DOHH2 (cell line): ENCODE data around the gene ZFPM1.
"Not testable (repeated sequence)": the region's sequence is repeated elsewhere in the genome, so short reads cannot be mapped to it uniquely, and the experiment has no call there.

Experiments
- H3F3A ChIP-seq: fragments of 200-600 bp; sonication (generic), shearing (Covaris generic); 2 replicates; pipeline ENCODE4 v1.6.0; 2016; ENCODE audit warnings: antibody characterized with exemption, mild to moderate bottlenecking; ENCODE audit not compliant: control insufficient read depth, insufficient read depth
- H3K27ac ChIP-seq: fragments of 200-600 bp; sonication (generic); 2 replicates; pipeline ENCODE4 v1.5.1; 2014; ENCODE audit warnings: low read depth, mild to moderate bottlenecking, low read length, moderate library complexity
- H3K27me3 ChIP-seq: fragments of 200-600 bp; sonication (generic); 2 replicates; pipeline ENCODE4 v1.6.1; 2014; ENCODE audit warnings: mild to moderate bottlenecking, low read length, mixed read lengths; ENCODE audit not compliant: control insufficient read depth
- H3K36me3 ChIP-seq: fragments of 200-600 bp; sonication (generic); 2 replicates; pipeline ENCODE4 v1.6.1; 2014; ENCODE audit warnings: mild to moderate bottlenecking, low read length, moderate library complexity, mixed read lengths; ENCODE audit not compliant: control insufficient read depth
- H3K4me1 ChIP-seq: fragments of 200-600 bp; sonication (generic); 2 replicates; pipeline ENCODE4 v1.6.1; 2014; ENCODE audit warnings: mild to moderate bottlenecking, low read length, mixed read lengths; ENCODE audit not compliant: control insufficient read depth
- H3K4me2 ChIP-seq: fragments of 200-600 bp; sonication (generic); 2 replicates; pipeline ENCODE4 v1.6.0; 2014; ENCODE audit warnings: mild to moderate bottlenecking, low read length, moderate library complexity
- H3K4me3 ChIP-seq: fragments of 200-600 bp; sonication (generic); 2 replicates; pipeline ENCODE4 v1.5.1; 2014; ENCODE audit warnings: mild to moderate bottlenecking, low read length, mixed read lengths
- H3K79me2 ChIP-seq: fragments of 200-600 bp; sonication (generic); 2 replicates; pipeline ENCODE4 v1.6.1; 2014; ENCODE audit warnings: mild to moderate bottlenecking, low read length, mixed read lengths; ENCODE audit not compliant: control insufficient read depth
- H3K9me2 ChIP-seq: fragments of 200-600 bp; sonication (generic); replicated peaks from 2 replicates; pipeline ENCODE4 v1.6.1; 2014; ENCODE audit warnings: mild to moderate bottlenecking, low read length, mixed read lengths; ENCODE audit not compliant: control insufficient read depth
- H3K9me3 ChIP-seq: fragments of 200-600 bp; sonication (generic); 2 replicates; pipeline ENCODE4 v1.6.1; 2014; ENCODE audit warnings: antibody characterized with exemption, low read length, mixed read lengths; ENCODE audit not compliant: control insufficient read depth, insufficient read depth
- H4K20me1 ChIP-seq: fragments of 200-600 bp; sonication (generic); 2 replicates; pipeline ENCODE4 v1.6.0; 2014; ENCODE audit warnings: low read depth, mild to moderate bottlenecking, antibody characterized with exemption, low read length, moderate library complexity; ENCODE audit not compliant: control insufficient read depth, insufficient read depth
- CTCF ChIP-seq: fragments of 200-600 bp; sonication (generic); IDR thresholded peaks from one replicate; pipeline ENCODE4 v1.5.1; 2014; ENCODE audit warnings: antibody characterized with exemption, mild to moderate bottlenecking, low read depth, low read length; ENCODE audit not compliant: poor library complexity, severe bottlenecking
- EZH2phosphoT487 ChIP-seq: fragments of 200-600 bp; sonication (generic); IDR thresholded peaks from 2 replicates; pipeline ENCODE4 v1.6.1; 2017; ENCODE audit warnings: borderline replicate concordance, mild to moderate bottlenecking, antibody characterized with exemption, low read length, moderate library complexity, mixed read lengths

ZFPM1 gene

GRCh38 chr16:88469615-88470395 is 16.7 kb downstream of the ZFPM1 start:
- no peak for TF ChIP-seq CTCF
- TF ChIP-seq EZH2phosphoT487, result no peak
- H3K27ac ChIP-seq, result no peak overlapping the region
- no peaks in the 10 kb centered on the region for H4K20me1 ChIP-seq
- H3K36me3 ChIP-seq, result no peaks in the 10 kb centered on the region
- no peaks in the 10 kb centered on the region for H3K9me2 ChIP-seq
- H3K79me2 ChIP-seq, result no peaks in the 10 kb centered on the region
- no peak overlapping the region for H3K4me2 ChIP-seq
- H3K4me1 ChIP-seq, result no peaks in the 10 kb centered on the region; the same call in 1 of the 2 replicates
- no peak overlapping the region for H3K4me3 ChIP-seq
- H3K27me3 ChIP-seq, result no peaks in the 10 kb centered on the region
- H3F3A ChIP-seq, result no peaks in the 10 kb centered on the region
- no peaks in the 10 kb centered on the region for H3K9me3 ChIP-seq

DNA sequence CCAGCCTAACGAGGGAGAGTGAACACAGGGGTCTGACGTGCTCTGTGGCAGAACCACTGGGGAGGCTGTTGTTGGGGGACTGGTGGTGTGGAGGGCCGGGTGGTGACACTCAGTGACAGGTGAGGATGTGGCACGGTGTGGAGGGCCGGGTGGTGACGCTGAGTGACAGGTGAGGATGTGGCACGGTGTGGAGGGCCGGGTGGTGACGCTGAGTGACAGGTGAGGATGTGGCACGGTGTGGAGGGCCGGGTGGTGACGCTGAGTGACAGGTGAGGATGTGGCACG is 17.3 kb downstream of the ZFPM1 start:
- not testable (repeated sequence) for H3K27ac ChIP-seq, H3K4me3 ChIP-seq, H3K9me2 ChIP-seq, H3K27me3 ChIP-seq, H3F3A ChIP-seq, H3K9me3 ChIP-seq, H4K20me1 ChIP-seq, H3K79me2 ChIP-seq, H3K36me3 ChIP-seq, H3K4me2 ChIP-seq, H3K4me1 ChIP-seq

DNA sequence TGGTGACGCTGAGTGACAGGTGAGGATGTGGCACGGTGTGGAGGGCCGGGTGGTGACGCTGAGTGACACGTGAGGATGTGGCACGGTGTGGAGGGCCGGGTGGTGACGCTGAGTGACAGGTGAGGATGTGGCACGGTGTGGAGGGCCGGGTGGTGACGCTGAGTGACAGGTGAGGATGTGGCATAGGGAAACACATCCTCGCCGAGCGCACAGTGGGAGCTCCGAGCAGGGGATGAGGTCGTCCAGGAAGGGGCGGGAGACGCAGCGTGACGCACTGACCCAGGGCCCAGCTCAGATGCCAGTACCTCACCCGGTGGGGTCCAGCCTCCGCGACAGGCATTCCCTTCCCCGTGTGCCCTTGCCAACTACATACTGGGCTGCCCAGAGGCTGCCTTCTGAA is 17.6 kb downstream of the ZFPM1 start:
- H3K9me3 ChIP-seq, H3K36me3 ChIP-seq, H3K4me3 ChIP-seq, H3K4me1 ChIP-seq, H3K27me3 ChIP-seq, H3K4me2 ChIP-seq, H3K9me2 ChIP-seq, H3F3A ChIP-seq, H3K79me2 ChIP-seq, H3K27ac ChIP-seq, H4K20me1 ChIP-seq: not testable (repeated sequence)

GRCh38 chr16:88471115-88471514 is 18.0 kb downstream of the ZFPM1 start:
- H3K27ac ChIP-seq, result no peak overlapping the region
- no peaks in the 10 kb centered on the region for H3F3A ChIP-seq
- H3K79me2 ChIP-seq, result no peaks in the 10 kb centered on the region
- H3K27me3 ChIP-seq, result no peaks in the 10 kb centered on the region
- TF ChIP-seq CTCF (no peak), EZH2phosphoT487 (no peak)
- no peaks in the 10 kb centered on the region; the same call in 1 of the 2 replicates for H3K4me1 ChIP-seq
- no peaks in the 10 kb centered on the region for H3K36me3 ChIP-seq
- no peak overlapping the region for H3K4me3 ChIP-seq
- H3K9me2 ChIP-seq, result no peaks in the 10 kb centered on the region
- H4K20me1 ChIP-seq, result no peaks in the 10 kb centered on the region
- H3K4me2 ChIP-seq, result no peak overlapping the region
- H3K9me3 ChIP-seq, result no peaks in the 10 kb centered on the region
